HG03175 (cell line): ENCODE data around the gene DLG2.
"Not testable (repeated sequence)": the region's sequence is repeated elsewhere in the genome, so short reads cannot be mapped to it uniquely, and the experiment has no call there.

Experiments used
- ATAC-seq: cut with Tn5 transposase; IDR thresholded peaks from one replicate; pipeline ENCODE4 v1.9.1; 2021; ENCODE audit warnings: mild to moderate bottlenecking, moderate library complexity; ENCODE audit not compliant: unreplicated experiment

The DLG2 gene

DNA sequence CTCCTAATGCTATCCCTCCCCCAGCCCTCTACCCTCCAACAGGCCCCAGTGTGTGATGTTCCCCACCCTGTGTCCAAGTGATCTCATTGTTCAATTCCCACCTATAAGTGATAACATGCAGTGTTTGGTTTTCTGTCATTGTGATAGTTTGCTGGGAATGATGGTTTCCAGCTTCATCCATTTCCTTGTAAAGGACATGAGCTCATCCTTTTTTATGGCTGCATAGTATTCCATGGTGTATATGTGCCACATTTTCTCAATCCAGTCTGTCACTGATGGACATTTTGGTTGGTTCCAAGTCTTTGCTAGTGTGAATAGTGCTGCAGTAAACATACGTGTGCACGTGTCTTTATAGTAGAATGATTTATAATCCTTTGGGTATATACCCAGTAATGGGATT is 277.6 kb downstream of the DLG2 start:
- ATAC-seq: not testable (repeated sequence)

DNA sequence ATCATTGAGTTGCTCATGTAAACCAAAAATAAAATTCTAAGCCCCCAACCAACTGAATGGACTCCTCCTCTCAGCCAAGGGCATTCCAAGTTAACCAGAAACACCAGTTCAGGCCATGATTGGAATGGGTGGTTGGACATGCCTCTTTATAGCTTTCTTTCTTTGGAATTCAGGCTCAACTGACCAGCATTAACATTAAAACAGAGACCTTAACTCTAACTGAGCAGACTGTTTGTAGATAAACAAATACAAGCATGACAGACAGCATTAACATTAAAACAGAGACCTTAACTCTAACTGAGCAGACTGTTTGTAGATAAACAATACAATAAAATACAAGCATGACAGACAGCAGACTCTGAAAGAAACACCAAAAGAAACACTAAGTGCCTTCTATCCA is 278.2 kb downstream of the DLG2 start:
- ATAC-seq: no peak

DNA sequence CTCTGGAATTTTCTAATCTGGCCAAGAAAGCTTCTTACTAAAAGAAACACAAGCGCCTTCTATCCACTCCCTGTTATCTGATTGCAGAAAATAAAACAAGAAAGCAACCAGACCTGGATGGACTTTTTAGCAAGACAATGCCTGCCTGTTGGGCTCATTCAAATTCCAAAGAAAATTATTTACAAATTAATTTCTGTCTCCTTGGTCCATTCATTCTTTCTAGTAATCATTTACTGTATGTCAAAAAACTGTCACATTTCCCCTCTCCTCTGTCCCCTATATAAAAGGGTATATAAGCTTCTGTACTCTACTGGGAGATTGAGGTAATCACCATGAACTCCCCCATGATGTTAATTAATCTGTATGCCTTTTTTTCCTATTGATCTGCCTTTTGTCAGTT is 279.9 kb downstream of the DLG2 start:
- no peak for ATAC-seq

DNA sequence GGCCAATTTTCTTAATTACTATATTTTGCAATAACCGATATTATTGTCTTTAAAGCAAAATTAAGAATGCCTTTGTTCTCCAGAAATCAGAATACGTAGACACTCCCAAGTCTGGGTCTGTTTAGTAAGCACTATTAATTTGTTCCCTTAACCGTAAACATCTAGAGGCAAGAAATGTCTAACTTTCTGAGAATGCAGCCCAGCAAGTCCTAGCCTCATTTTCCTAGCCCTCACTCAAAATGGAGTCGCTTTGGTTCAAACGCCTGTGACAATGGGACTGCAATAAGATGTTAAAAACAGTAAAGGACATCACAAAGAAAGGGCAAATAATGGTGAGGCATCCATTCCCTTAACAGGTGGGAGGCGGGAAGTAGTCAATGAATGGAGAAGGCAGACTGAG is 280.7 kb downstream of the DLG2 start:
- ATAC-seq: no peak

DNA sequence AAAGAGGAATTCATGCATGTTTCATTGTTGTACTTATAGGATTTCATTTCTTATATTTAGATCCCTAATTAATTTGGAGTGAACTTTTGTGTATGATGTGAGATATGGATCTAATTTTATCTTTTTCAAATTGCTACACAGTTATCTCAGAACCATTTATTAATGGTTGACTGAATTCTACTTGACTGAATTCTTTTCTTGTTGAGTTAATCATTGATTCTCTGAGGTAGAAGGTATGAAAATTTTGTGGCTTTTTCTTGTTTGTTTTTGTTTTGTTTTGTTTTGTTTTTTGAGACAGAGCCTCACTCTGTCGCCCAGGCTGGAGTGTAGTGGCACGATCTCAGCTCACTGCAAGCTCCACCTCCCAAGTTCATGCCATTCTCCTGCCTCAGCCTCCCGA is 286.3 kb downstream of the DLG2 start:
- peak; percentile 72 for ATAC-seq

DNA sequence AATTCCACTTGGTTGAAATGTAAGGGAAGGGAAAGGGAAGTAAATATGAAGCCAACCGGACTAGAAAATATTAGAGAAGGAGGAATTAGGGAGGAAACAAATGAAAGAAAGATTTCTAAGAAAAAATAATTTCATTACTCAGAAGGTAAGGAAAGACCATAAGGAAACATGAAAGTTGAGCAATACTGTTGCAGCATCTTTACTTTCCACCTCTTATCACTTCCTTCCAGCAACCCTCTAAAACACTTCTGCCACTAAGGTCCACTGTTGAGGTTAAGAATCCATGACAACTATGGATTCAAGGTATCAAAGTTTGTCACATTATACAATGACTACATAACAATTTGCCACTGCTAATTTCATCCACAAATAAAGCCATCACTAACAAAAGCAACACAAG is 308.6 kb downstream of the DLG2 start:
- ATAC-seq: no peak

DNA sequence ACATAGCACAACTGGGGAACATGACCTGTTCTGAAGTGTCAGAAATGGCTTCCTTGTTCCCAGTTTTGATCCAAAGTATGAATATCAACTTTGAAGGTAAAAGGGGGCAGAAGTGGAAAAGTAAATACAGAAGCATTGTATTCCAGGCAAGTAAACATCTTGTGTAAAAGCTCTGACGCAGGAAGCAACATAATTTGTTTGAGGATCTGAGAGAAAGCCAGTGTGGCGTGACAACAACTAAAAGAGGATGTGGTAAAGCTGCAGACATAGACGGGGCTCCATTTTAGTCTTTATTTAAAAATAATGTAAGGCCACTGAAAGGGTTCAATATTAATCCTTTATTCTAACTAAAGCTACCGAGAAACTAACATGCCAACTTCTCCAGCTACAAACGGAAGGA is 310.2 kb downstream of the DLG2 start:
- peak; percentile 100 for ATAC-seq

DNA sequence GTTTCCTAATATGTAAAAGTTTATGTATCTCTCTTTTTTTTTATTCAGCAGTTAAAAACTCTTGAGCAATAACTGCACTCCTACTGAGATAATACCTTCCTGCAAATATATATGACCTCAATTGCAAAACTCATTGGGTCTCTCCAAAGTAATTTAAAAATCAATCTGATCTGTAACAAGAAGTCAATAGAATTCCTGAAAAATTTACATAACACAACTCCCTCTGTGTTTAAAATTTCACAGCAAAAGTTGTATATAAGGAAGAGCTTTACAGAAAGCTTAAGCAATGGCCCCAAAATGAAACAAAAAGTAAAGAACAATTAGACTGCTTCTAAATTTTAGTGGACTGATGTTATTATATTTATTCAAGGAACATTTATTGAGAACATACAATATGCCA is 313.4 kb downstream of the DLG2 start:
- ATAC-seq: no peak

DNA sequence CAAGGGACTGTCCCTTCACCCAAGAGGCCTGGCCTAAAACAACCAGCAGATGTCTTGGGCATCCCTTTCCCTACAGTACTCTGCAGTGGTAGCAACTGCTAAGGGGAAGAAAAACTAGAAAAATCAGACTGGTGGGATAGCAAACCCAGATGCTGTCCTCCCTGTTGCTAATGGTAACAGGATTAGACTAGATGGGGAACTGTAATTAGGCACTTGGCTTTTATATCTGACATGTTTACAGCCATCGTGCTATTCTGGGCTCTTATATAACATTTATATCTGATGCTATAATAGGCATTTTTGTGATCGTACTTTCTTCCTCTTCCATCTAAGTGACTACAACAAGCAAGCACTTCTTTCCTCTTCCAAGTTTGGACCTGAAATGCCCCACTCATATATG is 316.7 kb downstream of the DLG2 start:
- no peak for ATAC-seq

DNA sequence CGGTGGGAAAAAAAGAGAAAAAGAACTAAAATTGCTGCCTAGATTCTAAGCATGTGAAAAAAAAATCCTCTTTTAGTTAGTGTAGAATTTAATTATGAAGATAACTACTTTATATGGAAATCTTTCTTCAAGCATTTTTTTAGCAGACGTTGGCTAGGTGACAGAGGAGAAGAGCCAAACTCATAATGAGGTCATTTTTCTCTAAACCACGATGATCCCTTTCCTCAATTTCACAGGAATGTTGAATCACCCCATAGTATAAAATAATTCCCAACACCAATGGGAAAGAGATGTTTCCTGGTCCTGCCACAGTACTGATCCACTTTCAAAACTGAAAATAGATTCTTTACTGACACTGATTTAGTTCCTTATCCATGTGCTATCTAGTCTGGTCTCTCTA is 319.8 kb downstream of the DLG2 start:
- no peak for ATAC-seq

DNA sequence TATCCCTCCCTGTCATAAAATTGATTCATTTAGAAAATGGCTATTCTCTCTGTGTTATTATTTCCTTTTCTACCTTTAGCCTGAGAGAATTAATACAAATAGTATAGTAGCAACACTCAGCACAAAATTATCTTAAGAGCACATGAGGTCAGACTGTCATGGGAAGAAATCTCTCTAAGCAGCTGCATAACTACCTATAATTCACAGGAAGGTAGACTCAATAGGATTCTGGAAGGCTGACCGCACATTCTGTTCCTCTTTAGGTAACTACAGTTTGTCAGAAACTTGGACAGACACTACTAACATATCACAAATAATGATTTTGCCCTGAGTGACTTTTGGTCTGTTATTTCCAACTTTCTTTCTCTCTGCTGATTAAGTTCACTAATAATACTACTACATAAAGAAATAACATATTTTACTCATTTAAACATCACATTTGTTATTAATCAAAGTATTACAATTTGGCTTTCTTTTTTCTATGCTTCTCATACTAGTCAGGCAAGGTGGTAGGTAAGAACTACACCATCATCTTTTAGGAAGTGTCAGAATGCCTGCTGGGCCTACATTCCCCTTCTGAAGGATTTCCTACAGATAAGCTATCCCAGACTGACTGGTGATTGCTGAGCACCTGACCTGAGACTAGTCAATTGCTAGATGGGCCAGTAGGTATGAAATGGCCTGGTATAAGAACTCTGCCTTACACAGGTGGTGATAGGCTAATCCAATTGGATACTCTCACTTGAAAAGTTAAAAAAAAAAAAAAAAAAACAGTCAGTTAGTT is 325.1 kb downstream of the DLG2 start:
- no peak for ATAC-seq

DNA sequence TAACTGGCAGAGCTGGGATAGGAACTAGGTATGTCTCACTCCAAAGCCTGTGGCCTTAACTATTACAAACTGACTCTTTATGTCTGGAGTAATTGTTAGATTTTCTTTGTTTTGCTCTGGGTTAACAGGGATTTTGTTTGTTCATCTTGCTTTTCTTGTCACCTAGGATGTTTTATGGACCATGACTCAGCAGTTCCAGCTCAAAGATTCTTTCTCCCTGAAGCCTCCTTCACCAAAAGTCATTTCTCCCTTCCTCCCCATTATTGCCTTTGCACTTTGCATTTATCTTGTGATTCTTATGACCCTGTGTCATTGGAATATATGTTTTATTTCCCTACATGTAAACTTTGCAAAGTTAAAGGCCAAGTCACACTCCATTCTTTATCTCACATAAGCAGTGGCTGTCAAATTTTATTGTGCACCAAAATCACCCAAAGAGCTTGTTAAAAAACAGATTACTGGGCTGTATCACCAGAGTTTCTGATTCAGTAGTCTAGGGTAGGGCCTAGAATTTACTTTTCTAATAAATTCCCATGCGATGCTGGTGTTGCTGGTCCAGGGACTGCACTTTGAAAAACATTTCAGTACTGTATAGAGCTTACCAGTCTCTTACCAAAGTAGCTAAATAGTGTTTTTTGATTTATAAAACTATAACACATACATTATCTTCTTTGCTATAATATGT is 327.7 kb downstream of the DLG2 start:
- ATAC-seq: no peak

DNA sequence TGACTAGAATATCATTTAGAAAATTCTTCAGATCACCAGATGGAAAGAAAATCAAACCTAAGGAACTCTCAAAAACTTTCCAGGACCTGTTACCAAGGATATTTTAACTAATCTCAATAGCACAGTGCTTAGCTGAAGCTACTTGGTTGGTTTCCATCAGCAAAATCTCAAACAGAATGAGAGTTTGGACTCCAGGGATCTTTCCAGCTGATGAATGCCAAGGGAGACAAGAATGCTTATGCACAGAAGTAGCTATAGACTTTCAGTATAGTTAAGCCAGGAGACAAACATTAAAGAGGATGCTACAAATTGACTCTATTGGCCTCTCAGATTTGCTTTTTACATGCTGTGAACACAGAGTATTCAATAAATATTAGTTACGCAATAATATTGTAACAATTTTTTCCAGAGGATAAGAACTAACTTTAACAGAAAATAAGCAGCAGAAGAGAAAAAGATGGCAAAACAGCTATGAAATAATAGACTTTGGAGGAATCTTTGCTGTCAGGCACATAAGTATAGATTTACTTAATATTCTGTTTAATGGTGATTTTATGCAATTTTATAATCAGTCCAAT is 331.4 kb downstream of the DLG2 start:
- no peak for ATAC-seq

DNA sequence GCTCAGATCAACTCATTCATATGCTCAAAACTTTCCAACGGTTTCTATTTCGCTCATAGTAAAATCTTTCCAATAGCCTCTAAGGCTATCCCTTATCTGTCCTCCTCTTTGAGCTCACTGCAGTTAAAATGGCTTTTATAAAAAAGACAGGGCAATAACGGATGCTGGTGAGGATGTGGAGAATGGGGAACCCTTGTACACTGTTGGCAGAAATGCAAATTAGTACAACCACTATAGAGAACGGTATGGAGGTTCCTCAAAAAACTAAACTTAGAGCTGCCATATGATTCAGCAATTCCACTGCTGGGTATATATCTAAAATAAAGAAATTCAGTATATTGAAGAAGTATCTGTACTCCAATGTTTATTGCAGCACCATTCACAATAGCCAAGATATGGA is 345.6 kb downstream of the DLG2 start:
- no peak for ATAC-seq

DNA sequence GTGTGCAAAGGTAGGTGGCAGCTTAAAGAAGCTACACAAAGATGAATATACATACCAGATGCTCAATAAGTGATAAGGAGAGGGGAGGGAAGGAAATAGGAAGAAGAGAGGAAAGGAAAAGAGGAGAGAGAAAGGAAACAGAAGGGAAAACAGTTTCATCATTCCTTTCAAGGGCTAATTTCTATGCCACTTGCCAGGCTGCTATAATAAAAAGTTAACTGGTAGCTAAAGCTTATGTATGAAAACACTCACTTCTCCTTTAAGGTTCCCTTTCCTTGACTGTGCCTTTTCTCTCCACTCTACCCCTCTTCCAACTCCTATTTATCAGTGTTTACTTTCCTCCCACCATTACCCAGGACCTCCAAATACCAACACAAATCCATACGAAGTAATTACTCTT is 347.9 kb downstream of the DLG2 start:
- no peak for ATAC-seq

DNA sequence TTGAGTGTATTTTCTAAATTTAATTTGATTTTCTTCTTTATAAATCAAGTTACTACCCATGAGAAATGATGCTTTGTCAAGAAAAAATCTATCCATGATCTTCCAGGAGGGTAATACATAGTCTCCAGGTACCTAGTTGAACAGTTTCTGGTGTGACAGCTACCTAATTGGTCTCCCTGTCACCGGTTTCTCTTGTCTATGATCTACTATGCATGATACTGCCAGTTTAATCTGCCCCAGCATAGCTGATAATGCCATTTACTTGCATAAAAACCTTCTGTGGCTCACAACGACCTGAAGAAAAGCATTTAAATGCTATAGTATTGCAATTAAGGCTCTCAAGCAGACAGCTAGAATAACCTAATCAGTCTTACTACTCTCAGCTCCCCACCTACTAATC is 349.5 kb downstream of the DLG2 start:
- ATAC-seq: no peak

DNA sequence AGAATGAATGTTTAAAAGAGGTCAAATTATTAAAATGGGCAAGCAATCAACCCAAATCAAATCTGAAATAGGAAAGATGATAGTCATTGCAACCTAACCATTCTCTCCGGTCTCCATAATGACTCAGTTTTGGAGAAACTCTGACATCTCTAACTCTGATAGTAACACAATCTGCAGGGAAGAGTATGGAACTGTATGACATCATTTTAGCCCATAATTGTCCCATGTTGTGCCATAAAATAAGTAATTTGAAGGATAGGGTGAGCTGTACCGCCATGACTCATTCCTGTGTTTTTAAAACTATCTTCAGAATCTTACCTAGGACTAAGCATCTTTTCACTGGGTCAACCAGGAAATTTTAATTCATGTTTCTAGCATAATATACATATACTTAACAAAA is 350.8 kb downstream of the DLG2 start:
- no peak for ATAC-seq

DNA sequence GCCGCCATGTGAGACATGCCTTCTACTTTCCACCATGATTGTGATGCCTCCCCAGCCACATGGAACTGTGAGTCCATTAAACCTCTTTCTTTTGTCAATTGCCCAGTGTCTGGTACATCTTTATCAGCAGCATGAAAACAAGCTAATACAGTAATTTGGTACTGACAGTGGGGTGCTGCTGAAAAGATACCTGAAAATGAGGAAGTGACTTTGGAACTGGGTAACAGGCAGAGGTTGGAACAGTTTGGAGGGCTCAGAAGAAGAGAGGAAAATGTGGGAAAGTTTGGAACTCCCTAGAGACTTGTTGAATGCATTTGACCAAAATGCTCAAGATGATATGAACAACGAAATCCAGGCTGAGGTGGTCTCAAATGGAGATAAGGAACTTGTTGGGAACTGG is 356.8 kb downstream of the DLG2 start:
- not testable (repeated sequence) for ATAC-seq

DNA sequence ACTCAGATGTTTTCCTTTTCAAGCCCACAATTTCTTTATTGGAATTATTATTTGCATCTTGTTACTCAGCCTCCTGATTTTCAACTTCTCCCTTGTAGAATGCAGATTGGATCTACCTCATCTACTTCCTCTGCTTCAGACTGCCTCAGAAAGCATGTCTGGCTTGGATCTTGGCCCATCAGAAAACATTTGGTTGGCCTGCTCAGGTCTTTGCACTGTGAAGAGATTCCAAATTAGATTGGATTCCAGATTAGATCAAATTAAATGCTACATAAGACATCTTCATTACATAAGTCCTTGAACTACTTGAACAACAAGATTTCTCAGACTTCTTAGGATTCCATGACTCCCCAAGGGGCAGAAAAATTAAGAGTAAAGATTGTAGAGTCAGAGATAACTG is 358.0 kb downstream of the DLG2 start:
- no peak for ATAC-seq

DNA sequence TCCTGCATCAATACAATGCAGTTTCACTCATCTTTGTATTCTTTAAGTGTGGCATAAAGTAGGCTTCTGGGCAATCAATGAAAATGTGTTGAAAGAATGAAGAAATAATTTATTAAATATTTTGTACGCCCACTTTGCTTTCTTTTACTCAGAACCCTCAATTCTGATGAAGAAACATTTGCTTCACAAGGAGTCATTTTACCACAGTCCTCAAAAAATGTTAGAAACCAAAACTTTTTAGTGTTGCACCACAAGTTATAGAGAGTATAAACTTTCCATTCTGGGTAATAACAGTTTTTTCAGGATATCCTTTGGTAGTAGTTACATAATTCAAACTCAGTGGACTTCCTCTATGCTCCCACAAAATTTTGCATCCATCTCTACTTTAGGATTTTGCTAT is 360.5 kb downstream of the DLG2 start:
- ATAC-seq: no peak

DNA sequence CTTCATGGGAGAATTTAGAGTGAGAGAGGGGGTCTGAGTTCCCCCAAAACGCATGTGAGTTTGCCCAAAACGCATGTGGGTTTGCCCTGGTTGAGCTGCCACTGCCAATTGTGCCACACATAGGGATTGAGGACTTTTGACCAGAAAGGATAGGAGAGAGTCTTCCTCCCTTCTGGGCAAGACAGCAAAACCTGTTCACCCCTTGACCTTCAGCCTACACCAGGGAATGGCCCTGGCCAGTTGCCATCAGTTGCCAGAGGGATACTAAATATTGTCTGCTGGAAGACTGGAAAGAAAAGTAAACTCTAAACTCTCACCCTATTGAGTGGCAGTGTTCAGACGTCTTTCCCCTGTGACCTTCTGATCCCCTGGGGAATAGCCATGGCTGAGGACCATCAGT is 363.8 kb downstream of the DLG2 start:
- ATAC-seq: no peak

DNA sequence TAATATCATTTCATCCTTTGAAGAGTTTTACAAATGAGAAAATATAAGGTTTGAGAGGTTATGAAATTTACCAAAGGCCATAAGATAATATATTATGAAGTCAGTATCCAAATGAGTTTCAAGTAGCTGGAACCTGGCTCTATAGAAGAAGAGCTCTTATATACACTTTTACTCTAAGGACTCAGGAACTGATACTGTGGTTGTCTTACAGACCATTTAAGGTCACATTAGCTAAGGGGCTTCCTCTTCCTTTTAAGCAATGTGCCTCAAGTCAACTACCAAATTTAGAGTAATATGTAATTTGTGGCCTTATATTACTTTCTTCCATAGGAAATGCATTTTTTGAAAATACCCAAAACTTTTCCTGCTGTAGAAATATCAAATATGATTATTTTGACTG is 369.3 kb downstream of the DLG2 start:
- no peak for ATAC-seq
